ENCODE results near the gene HSDL2.
"Not testable (repeated sequence)": the region's sequence is repeated elsewhere in the genome, so short reads cannot be mapped to it uniquely, and the experiment has no call there.

HSDL2 gene

GRCh38 chr9:112401175-112401815, 21.4 kb downstream of the HSDL2 start:
- DNase-seq = no peak

GRCh38 chr9:112403614-112404201, 23.8 kb downstream of the HSDL2 start:
- no peak for DNase-seq

- no peak for DNase-seq
Observed at GRCh38 chr9:112404508-112404932, 24.6 kb downstream of the HSDL2 start.

- no peak for DNase-seq
Observed at GRCh38 chr9:112408275-112408674, 28.4 kb downstream of the HSDL2 start.

GRCh38 chr9:112408819-112409218, 28.9 kb downstream of the HSDL2 start:
- DNase-seq = no peak

GRCh38 chr9:112409758-112410157, 29.9 kb downstream of the HSDL2 start:
- no peak for DNase-seq

- no peak for DNase-seq
Observed at GRCh38 chr9:112411626-112412027, 31.7 kb downstream of the HSDL2 start.

GRCh38 chr9:112413728-112414127, 33.8 kb downstream of the HSDL2 start:
- not testable (repeated sequence) for DNase-seq

GRCh38 chr9:112420208-112420607, 40.3 kb downstream of the HSDL2 start:
- no peak for DNase-seq

- DNase-seq = no peak
Observed at GRCh38 chr9:112421771-112422222, 41.9 kb downstream of the HSDL2 start.

- no peak for DNase-seq
Observed at GRCh38 chr9:112422417-112423148, 42.7 kb downstream of the HSDL2 start.

GRCh38 chr9:112430006-112430522, 50.2 kb downstream of the HSDL2 start:
- DNase-seq = no peak

GRCh38 chr9:112433499-112434392, 53.8 kb downstream of the HSDL2 start:
- no peak for DNase-seq

GRCh38 chr9:112434487-112434886, 54.6 kb downstream of the HSDL2 start:
- no peak for DNase-seq

- no peak for DNase-seq
Observed at GRCh38 chr9:112437406-112437805, 57.5 kb downstream of the HSDL2 start.

- no peak for DNase-seq
Observed at GRCh38 chr9:112439171-112439570, 59.3 kb downstream of the HSDL2 start.

- DNase-seq = no peak
Observed at GRCh38 chr9:112439825-112440224, 59.9 kb downstream of the HSDL2 start.

GRCh38 chr9:112443200-112443599, 63.3 kb downstream of the HSDL2 start:
- DNase-seq = peak; percentile 5 to 8

- no peak for DNase-seq
Observed at GRCh38 chr9:112443636-112444035, 63.7 kb downstream of the HSDL2 start.

- DNase-seq = no peak
Observed at GRCh38 chr9:112445196-112445595, 65.3 kb downstream of the HSDL2 start.

GRCh38 chr9:112446080-112446479, 66.2 kb downstream of the HSDL2 start:
- DNase-seq = no peak

GRCh38 chr9:112446526-112446925, 66.6 kb downstream of the HSDL2 start:
- DNase-seq = no peak

- DNase-seq = no peak
Observed at GRCh38 chr9:112447283-112447761, 67.4 kb downstream of the HSDL2 start.

All from activated CD4-positive, alpha-beta T cell treated with anti-CD3 and anti-CD28 coated beads, Interleukin-2, amount 50 U/mL, for 4 hours (primary cell).